ENCODE results near the gene TERT.
"Not testable (repeated sequence)": the region's sequence is repeated elsewhere in the genome, so short reads cannot be mapped to it uniquely, and the experiment has no call there.

Gene TERT

DNA sequence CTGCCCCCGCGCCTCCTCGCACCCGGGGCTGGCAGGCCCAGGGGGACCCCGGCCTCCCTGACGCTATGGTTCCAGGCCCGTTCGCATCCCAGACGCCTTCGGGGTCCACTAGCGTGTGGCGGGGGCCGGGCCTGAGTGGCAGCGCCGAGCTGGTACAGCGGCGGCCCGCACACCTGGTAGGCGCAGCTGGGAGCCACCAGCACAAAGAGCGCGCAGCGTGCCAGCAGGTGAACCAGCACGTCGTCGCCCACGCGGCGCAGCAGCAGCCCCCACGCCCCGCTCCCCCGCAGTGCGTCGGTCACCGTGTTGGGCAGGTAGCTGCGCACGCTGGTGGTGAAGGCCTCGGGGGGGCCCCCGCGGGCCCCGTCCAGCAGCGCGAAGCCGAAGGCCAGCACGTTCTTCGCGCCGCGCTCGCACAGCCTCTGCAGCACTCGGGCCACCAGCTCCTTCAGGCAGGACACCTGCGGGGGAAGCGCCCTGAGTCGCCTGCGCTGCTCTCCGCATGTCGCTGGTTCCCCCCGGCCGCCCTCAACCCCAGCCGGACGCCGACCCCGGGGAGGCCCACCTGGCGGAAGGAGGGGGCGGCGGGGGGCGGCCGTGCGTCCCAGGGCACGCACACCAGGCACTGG is 548 bp downstream of the TERT start:
- DNase-seq (ENCODE audit: low read depth in 2 of 2) = no peak

DNA sequence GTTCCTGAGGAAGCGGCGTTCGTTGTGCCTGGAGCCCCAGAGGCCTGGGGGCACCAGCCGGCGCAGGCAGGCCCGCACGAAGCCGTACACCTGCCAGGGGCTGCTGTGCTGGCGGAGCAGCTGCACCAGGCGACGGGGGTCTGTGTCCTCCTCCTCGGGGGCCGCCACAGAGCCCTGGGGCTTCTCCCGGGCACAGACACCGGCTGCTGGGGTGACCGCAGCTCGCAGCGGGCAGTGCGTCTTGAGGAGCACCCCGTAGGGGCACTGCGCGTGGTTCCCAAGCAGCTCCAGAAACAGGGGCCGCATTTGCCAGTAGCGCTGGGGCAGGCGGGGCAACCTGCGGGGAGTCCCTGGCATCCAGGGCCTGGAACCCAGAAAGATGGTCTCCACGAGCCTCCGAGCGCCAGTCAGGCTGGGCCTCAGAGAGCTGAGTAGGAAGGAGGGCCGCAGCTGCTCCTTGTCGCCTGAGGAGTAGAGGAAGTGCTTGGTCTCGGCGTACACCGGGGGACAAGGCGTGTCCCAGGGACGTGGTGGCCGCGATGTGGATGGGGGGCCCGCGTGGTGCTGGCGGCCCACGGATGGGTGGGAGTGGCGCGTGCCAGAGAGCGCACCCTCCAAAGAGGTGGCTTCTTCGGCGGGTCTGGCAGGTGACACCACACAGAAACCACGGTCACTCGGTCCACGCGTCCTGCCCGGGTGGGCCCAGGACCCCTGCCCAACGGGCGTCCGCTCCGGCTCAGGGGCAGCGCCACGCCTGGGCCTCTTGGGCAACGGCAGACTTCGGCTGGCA is 1.3 kb downstream of the TERT start:
- DNase-seq (ENCODE audit: low read depth in 2 of 2) = no peak

DNA sequence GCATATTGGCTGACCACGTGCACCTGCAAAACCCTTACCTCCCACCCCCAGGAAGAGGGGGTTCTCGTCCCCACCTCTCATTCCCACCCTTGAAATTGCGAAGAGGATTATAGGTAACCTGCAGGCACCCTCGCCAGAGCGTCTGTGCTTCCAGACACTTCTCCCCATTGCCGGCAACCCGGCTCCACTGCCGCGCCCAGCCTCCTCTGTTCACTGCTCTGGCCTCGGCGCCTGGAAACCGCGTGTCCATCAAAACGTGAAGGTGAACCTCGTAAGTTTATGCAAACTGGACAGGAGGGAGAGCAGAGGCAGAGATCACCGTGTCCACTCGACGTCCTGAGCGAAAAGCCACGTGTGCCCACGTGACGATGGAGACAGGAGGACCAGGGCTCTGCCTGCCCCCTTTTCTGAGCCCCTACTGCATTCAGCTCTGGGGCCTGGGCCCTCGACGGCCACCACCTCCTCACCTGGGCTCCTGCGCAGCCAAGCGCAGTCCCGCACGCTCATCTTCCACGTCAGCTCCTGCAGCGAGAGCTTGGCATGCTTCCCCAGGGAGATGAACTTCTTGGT is 1.9 kb downstream of the TERT start:
- no peak for DNase-seq (ENCODE audit: low read depth in 2 of 2)

DNA sequence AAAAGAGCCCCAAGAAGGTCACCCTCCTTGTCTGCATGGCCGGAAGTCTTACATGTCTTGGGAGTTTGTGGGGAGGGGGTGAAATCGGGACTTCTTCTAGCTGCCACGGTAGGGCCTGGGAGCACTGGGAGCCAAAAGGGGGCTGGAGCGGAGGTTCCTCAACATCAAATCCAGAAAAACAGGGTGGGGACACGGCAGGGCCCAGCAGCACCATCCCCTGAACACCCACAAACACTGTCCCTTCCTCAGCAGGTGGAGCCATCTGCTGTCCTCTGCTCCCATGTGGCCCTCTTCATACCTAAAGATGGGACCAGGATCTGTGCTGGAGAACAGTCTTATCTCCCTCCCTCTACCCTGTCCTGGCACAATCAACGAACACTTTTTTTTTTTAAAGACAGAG is 2.7 kb downstream of the TERT start:
- no peak for DNase-seq (ENCODE audit: low read depth in 2 of 2)

DNA sequence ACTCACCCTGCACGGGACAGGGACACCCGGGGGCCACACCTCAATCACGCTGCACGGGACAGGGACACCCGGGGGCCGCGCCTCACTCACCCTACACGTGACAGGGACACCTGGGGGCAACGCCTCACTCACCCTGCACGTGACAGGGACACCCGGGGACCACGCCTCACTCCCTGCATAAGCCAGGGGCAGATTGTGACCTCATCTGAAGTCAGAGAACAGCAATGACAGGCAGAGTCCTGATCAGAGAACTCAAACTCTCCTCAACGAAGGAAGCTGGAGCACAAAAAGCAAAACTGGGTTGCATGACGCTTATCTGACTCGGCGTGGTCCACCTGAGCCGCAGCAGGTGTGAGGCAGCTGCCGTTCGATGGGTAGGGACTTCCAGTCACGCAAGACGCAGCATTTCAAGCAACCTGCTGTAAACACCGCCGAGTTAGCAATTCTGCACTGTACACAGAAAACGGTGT is 3.2 kb downstream of the TERT start:
- no peak for DNase-seq (ENCODE audit: low read depth in 2 of 2)

DNA sequence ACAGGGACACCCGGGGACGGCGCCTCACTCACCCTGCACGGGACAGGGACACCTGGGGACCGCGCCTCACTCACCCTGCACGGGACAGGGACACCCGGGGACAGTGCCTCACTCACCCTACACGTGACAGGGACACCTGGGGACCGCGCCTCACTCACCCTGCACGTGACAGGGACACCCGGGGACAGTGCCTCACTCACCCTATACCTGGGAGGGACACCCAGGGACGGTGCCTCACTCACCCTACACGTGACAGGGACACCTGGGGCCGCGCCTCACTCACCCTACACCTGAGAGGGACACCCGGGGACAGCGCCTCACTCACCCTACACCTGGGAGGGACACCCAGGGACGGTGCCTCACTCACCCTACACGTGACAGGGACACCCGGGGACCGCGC is 3.9 kb downstream of the TERT start:
- not testable (repeated sequence) for DNase-seq (ENCODE audit: low read depth in 2 of 2)

DNA sequence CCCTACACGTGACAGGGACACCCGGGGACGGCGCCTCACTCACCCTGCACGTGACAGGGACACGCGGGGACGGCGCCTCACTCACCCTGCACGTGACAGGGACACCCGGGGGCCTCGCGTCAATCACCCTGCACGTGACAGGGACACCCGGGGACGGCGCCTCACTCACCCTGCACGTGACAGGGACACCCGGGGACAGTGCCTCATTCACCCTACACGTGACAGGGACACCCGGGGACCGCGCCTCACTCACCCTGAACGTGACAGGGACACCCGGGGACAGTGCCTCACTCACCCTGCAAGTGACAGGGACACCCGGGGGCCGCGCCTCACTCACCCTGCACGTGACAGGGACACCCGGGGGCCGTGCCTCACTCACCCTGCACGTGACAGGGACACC is 5.3 kb downstream of the TERT start:
- not testable (repeated sequence) for DNase-seq (ENCODE audit: low read depth in 2 of 2)

DNA sequence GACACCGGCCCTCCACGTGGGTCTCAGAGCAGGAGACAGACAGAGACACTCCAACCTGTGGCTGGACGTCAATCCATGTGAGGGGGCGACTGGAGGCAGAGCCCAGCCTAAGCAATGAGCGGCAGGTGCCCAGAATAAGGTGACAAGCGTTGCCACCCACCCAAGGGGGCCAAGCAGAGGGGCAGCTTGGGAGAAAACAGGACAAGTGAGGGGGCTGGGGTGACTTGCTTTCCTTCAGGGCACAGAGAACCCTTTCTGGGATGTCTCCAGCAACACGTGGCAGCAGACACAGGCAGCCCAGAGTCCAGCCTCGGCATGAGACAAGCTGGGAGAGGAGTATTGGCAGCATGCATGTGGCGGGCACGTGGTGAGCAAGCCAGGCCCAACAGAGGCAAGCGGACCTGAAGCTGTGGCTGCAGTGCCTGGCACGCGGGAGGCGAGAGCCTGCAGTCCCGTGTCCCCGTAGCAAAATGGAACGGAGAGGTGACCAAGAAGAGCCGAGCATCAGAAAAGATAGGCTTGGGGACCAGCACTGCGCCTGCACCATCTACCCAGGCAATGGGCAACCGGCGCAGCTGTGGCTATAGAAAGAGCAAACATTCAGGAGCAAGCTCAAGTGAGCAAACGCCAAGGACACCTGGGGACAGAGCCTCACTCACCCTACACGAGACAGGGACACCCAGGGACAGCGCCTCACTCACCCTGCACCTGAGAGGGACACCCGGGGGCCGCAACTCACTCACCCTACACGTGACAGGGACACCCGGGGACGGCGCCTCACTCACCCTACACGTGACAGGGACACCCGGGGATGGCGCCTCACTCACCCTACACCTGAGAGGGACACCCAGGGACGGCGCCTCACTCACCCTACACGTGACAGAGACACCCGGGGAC is 6.2 kb downstream of the TERT start:
- no peak for DNase-seq (ENCODE audit: low read depth in 2 of 2)

DNA sequence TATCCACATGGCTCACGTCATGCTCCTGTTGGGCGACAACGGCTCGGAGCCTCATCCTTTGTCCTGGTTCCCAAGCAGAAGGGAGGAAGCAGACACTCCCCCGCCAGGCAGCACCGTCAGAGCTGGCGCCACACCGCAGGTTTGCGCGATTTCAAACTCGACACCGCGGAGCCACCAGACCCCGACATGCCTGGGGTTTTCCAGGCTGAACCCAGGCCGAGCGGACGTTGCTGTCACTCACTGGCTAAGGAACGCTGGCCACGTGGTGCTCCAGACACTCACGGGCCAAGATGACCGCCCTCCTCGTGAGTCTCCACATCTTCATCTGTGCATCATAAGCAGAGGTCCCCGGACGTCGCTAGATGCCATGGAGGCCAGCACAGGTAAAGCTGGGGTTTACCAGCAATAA is 9.0 kb downstream of the TERT start:
- no peak for DNase-seq (ENCODE audit: low read depth in 2 of 2)

DNA sequence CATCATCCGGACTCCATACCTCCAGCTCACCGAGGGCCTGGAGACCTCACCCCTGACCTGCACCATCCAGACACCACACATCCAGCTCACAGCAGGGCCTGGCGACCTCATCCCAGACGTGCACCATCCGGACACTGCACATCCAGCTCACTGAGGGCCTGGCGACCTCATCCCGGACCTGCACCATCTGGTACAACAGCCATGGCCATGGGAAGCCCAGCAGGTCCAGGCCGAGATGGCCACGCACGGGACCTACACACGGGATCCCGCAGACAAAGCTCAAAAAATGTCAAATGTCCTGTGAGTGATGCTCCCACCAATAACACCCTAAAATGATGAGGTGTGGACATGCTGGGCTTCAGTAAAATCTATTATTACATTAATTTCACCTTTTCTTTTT is 9.7 kb downstream of the TERT start:
- DNase-seq (ENCODE audit: low read depth in 2 of 2) = no peak

DNA sequence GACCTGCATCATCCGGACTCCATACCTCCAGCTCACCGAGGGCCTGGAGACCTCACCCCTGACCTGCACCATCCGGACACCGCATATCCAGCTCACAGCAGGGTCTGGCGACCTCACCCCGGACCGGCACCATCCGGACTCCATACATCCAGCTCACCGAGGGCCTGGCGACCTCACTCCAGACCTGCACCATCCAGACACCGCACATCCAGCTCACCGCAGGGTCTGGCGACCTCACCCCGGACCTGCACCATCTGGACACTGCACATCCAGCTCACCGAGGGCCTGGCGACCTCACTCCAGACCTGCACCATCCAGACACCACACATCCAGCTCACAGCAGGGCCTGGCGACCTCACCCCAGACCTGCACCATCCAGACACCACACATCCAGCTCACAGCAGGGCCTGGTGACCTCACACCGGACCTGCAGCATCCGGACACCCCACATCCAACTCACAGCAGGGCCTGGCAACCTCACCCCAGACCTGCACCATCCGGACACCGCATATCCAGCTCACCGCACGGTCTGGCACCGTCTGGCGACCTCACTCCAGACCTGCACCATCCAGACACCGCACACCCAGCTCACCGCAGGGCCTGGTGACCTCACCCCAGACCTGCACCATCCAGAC is 10.4 kb downstream of the TERT start:
- not testable (repeated sequence) for DNase-seq (ENCODE audit: low read depth in 2 of 2)

DNA sequence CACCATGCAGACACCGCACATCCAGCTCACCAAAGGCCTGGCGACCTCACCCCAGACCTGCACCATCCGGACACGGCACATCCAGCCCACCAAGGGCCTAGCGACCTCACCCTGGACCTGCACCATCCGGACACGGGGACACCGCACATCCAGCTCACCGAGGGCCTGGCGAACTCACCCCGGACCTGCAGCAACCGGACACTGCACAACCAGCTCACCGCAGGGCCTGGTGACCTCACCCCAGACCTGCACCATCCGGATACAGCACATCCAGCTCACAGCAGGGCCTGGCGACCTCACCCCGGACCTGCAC is 11.2 kb downstream of the TERT start:
- not testable (repeated sequence) for DNase-seq (ENCODE audit: low read depth in 2 of 2)

DNA sequence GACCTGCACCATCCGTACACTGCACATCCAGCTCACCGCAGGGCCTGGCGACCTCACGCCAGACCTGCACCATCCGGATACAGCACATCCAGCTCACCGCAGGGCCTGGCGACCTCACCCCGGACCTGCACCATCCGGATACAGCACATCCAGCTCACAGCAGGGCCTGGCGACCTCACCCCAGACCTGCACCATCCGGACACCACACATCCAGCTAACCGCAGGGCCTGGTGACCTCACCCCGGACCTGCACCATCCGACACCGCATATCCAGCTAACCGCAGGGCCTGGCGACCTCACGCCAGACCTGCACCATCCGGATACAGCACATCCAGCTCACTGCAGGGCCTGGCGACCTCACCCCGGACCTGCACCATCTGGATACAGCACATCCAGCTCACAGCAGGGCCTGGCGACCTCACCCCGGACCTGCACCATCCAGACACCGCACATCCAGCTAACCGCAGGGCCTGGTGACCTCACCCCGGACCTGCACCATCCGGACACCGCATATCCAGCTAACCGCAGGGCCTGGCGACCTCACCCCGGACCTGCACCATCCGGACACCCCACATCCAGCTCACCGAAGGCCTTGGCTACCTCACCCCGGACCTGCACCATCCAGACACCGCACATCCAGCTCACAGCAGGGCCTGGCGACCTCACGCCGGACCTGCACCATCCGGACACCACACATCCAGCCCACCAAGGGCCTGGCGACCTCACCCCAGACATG is 11.7 kb downstream of the TERT start:
- DNase-seq (ENCODE audit: low read depth in 2 of 2) = not testable (repeated sequence)

DNA sequence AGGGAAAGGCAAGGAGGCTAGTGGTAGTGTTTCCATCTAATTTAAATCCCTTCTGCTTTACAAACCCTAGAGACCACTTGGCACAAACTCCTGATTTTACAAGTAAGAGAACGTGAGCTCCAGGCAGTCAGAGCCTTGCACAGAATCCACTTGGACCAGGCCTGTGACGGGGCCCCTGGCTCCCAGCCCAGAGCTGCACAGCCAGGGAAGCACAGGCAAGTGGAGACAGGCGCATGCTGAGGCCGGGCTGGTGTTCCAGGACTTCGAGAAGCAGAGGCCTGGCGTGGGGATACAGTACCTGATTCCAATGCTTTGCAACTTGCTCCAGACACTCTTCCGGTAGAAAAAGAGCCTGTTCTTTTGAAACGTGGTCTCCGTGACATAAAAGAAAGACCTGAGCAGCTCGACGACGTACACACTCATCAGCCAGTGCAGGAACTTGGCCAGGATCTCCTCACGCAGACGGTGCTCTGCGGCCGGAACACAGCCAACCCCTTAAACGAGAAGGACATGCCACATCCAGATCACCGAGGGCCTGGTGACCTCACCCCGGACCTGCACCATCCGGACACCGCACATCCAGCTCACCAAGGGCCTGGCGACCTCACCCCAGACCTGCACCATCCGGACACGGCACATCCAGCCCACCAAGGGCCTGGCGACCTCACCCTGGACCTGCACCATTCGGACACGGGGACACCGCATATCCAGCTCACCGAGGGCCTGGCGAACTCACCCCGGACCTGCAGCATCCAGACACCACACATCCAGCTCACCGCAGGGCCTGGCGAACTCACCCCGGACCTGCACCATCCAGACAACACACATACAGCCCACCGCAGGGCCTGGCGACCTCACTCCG is 12.5 kb downstream of the TERT start:
- DNase-seq (ENCODE audit: low read depth in 2 of 2) = no peak

DNA sequence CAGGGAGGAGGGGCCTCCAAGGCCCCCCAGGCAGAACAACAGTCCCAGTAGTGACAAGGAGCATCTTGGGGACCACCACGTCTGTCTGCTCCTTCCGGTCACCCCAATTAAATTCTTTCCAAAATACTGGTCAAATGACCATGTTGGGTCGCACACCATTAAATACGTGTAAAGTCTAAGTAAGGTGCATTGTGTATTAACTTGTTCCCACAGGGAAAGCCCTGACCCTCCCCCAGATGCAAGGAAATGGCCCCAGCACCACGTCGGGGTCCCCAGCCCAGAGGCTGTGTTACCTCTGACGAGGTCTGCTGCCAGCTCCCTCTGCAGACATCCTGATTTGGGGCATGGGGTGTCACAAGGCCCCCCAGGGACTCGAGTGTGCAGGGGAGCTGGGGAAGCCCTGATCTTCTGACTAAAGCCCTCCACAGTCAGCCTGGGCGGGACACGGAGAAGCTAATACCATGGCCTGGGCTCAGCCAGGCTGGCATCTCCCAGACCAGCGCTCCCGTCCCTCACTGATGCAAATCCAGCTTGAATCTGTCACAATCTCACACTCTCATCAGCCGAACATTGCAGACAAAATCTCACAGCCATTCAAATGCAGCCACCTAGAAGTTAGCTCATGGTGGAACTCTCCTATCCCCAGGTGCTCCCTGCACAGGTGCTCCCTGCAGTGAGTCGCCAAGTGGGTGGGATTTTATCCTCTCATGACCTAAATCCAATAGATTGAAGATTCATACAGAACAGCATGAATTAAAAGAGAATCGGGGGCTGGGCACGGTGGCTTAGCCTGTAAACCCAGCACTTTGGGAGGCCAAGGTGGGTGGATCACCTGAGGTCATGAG is 13.6 kb downstream of the TERT start:
- DNase-seq (ENCODE audit: low read depth in 2 of 2) = no peak

DNA sequence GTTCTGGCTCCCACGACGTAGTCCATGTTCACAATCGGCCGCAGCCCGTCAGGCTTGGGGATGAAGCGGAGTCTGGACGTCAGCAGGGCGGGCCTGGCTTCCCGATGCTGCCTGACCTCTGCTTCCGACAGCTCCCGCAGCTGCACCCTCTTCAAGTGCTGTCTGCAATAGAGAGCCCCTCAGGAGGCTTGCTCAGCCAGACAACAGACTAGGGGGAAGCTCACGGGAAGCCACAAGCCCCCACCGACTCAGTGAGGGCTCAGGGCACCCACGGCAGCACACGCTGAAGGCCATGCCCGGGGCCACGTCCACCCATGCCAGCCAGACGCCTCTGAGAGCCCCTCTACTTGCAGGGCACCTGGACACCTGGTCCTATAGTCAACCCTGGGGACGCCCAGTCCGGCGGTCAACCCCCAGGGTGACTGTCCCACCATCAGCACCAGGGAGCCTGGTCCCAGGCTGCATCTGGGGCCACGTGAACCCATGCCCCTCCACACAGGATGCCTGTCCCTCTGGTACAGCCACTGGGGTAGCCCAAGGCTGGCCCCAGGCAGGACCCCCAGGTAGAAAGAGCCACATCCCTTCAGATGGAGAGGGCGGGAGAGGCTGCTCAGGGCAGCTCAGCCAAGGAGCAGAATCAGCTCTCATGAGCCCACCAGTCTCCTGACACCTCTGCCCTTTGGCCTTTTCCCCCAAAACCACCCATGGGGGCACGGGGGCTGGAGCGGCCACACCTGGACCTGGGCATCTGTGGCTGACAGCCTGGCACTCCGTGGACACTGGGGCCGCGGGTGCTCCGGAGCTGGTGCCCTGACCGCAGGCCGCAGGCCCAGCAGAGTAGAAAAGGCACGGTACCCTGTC is 14.5 kb downstream of the TERT start:
- DNase-seq (ENCODE audit: low read depth in 2 of 2) = no peak

DNA sequence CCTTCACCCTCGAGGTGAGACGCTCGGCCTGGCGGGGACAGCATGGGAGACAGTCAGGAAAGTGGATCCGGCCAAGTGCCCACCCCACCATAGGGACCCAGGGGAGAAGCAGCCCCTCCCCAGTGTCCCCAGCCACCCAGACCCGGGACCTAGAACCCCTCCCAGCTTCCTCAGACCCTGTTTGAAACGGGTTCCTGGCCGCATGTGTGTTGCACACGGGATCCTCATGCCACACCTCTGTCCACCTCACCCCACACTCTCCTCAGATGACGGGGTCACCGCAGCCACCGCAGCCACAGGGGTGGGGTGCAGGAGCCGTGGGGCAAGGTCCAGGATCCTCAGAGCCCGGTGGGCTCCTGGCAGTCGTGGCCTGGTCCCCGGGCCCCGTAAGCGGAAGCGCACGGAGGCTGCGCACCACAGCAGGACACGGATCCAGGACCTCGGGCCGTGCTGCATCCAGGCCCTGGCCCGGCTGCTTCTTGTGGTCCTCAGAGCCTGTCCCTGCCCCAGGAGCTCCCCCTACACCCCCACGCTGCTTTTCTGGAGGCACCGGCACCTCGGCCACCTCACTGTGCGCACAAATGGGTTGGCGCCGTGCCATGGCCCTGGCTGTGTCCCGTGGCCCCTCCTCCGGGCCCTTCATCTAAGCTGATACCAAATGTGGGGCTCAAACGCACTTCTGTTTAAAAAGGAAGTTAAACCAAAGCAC is 15.3 kb downstream of the TERT start:
- DNase-seq (ENCODE audit: low read depth in 2 of 2) = no peak
